CD4-positive, alpha-beta T cell treated with Interleukin-17A for 1 hour (primary cell): ENCODE measurements around the gene DDC.

ENCODE experiments used
- DNase-seq: peaks from one replicate; pipeline ENCODE4 v3.0.0-alpha.2; 2020

Gene DDC

GRCh38 chr7:50513166-50513871 is 51.9 kb downstream of the DDC start:
- no peak for DNase-seq

GRCh38 chr7:50512384-50512783 is 52.8 kb downstream of the DDC start:
- DNase-seq = no peak

GRCh38 chr7:50509459-50509858 is 55.7 kb downstream of the DDC start:
- no peak for DNase-seq

- DNase-seq = no peak
Measured at GRCh38 chr7:50508471-50508943, 56.7 kb downstream of the DDC start.

GRCh38 chr7:50507898-50508470 is 57.2 kb downstream of the DDC start:
- DNase-seq = no peak

- DNase-seq = no peak
Measured at GRCh38 chr7:50505553-50506210, 59.5 kb downstream of the DDC start.

GRCh38 chr7:50504646-50505546 is 60.3 kb downstream of the DDC start:
- no peak for DNase-seq

- no peak for DNase-seq
Measured at GRCh38 chr7:50502947-50503346, 62.3 kb downstream of the DDC start.

- DNase-seq = no peak
Measured at GRCh38 chr7:50502001-50502684, 63.1 kb downstream of the DDC start.

- no peak for DNase-seq
Measured at GRCh38 chr7:50499092-50499491, 66.1 kb downstream of the DDC start.

GRCh38 chr7:50497968-50498367 is 67.2 kb downstream of the DDC start:
- no peak for DNase-seq

- DNase-seq = no peak
Measured at GRCh38 chr7:50497068-50497642, 68.0 kb downstream of the DDC start.

- DNase-seq = no peak
Measured at GRCh38 chr7:50496569-50496968, 68.6 kb downstream of the DDC start.

GRCh38 chr7:50495746-50496145 is 69.5 kb downstream of the DDC start:
- no peak for DNase-seq

- no peak for DNase-seq
Measured at GRCh38 chr7:50492770-50493519, 72.3 kb downstream of the DDC start.

GRCh38 chr7:50491943-50492342 is 73.3 kb downstream of the DDC start:
- DNase-seq = no peak

- DNase-seq = no peak
Measured at GRCh38 chr7:50491209-50491608, 74.0 kb downstream of the DDC start.

- DNase-seq = no peak
Measured at GRCh38 chr7:50488379-50488778, 76.8 kb downstream of the DDC start.

GRCh38 chr7:50486512-50486911 is 78.7 kb downstream of the DDC start:
- DNase-seq = no peak

- no peak for DNase-seq
Measured at GRCh38 chr7:50481867-50482266, 83.3 kb downstream of the DDC start.

- no peak for DNase-seq
Measured at GRCh38 chr7:50480797-50481196, 84.4 kb downstream of the DDC start.
